Central memory CD8-positive, alpha-beta T cell (primary cell): ENCODE measurements around the gene DAO.

Source experiments
- ATAC-seq: fragments of 150-1000 bp; cut with Tn5 transposase; replicated peaks from 2 replicates; pipeline ENCODE4 v1.10.0; 2022; ENCODE audit warnings: mild to moderate bottlenecking, moderate FRiP score, moderate number of reproducible peaks; ENCODE audit not compliant: poor library complexity, severe bottlenecking; ENCODE audit errors: extremely low read depth
- DNase-seq, 2 donors: peaks; one replicate each; pipeline ENCODE4 v3.0.0; 2021; ENCODE audit warnings: low spot score in 2 of 2
- H3K27ac Mint-ChIP-seq: one replicate; pipeline ENCODE4 v1.8.0; 2022; ENCODE audit warnings: low read depth, mild to moderate bottlenecking, moderate library complexity, mixed read lengths
- H3K27me3 Mint-ChIP-seq: one replicate; pipeline ENCODE4 v1.8.0; 2022; ENCODE audit warnings: mixed read lengths
- H3K36me3 Mint-ChIP-seq: one replicate; pipeline ENCODE4 v1.8.0; 2022; ENCODE audit warnings: mild to moderate bottlenecking, moderate library complexity, mixed read lengths; ENCODE audit not compliant: insufficient read depth
- H3K4me1 Mint-ChIP-seq: one replicate; pipeline ENCODE4 v1.8.0; 2022; ENCODE audit warnings: mixed read lengths
- H3K4me3 Mint-ChIP-seq: one replicate; pipeline ENCODE4 v1.8.0; 2022; ENCODE audit warnings: mild to moderate bottlenecking, moderate library complexity, mixed read lengths
- H3K9me3 Mint-ChIP-seq: one replicate; pipeline ENCODE4 v1.8.0; 2022; ENCODE audit warnings: mixed read lengths

Gene DAO

GRCh38 chr12:108879615-108880254 is at the start of gene DAO:
Gene DAO (plus strand): TSS chr12:108880092. CDS start chr12:108885007, 4,915 bp downstream.
- no peak within 1 kb of the TSS for H3K27ac Mint-ChIP-seq
- H3K4me3 Mint-ChIP-seq = no peak within 1 kb of the TSS
- DNase-seq (no peak), ATAC-seq (no peak)
- H3K27me3 Mint-ChIP-seq = no peaks in the 10 kb centered on the region
- H3K36me3 Mint-ChIP-seq = no peaks in the 10 kb centered on the region
- H3K9me3 Mint-ChIP-seq = no peaks in the 10 kb centered on the region
- no peaks in the 10 kb centered on the region for H3K4me1 Mint-ChIP-seq

GRCh38 chr12:108831309-108831991 is 48.4 kb upstream of the DAO start:
- H3K36me3 Mint-ChIP-seq = peaks cover 8% of the 10 kb centered on the region
- DNase-seq = no peak
- H3K4me3 Mint-ChIP-seq = peak overlapping the region; percentile 18
- H3K27me3 Mint-ChIP-seq = no peaks in the 10 kb centered on the region
- peak overlapping the region; percentile 91 for H3K27ac Mint-ChIP-seq
- peak; percentile 80 for ATAC-seq
- H3K4me1 Mint-ChIP-seq = peaks cover 53% of the 10 kb centered on the region
- H3K9me3 Mint-ChIP-seq = no peaks in the 10 kb centered on the region

- Mint-ChIP-seq H3K4me3 (peak overlapping the region; percentile 23), H3K36me3 (peaks cover 8% of the 10 kb centered on the region), H3K27me3 (no peaks in the 10 kb centered on the region), H3K27ac (peak overlapping the region; percentile 91), H3K9me3 (no peaks in the 10 kb centered on the region), H3K4me1 (peaks cover 53% of the 10 kb centered on the region)
- DNase-seq = no peak
- ATAC-seq = no peak
These were observed 47.7 kb upstream of the DAO start for GRCh38 chr12:108832208-108832607.

GRCh38 chr12:108832730-108833354 is 47.0 kb upstream of the DAO start:
- Mint-ChIP-seq H3K9me3 (no peaks in the 10 kb centered on the region), H3K36me3 (peaks cover 8% of the 10 kb centered on the region), H3K27ac (peak overlapping the region; percentile 91), H3K4me3 (no peak overlapping the region), H3K4me1 (peaks cover 58% of the 10 kb centered on the region), H3K27me3 (no peaks in the 10 kb centered on the region)
- ATAC-seq (no peak), DNase-seq (no peak)

- no peaks in the 10 kb centered on the region for H3K27me3 Mint-ChIP-seq
- ATAC-seq (no peak), DNase-seq (no peak)
- peaks cover 8% of the 10 kb centered on the region for H3K36me3 Mint-ChIP-seq
- peaks cover 60% of the 10 kb centered on the region for H3K4me1 Mint-ChIP-seq
- no peaks in the 10 kb centered on the region for H3K9me3 Mint-ChIP-seq
- H3K4me3 Mint-ChIP-seq = no peak overlapping the region
- H3K27ac Mint-ChIP-seq = peak overlapping the region; percentile 63
These were observed 46.5 kb upstream of the DAO start for GRCh38 chr12:108833355-108833733.

- DNase-seq (no peak), ATAC-seq (no peak)
- Mint-ChIP-seq H3K27me3 (no peaks in the 10 kb centered on the region), H3K9me3 (no peaks in the 10 kb centered on the region), H3K4me1 (peaks cover 62% of the 10 kb centered on the region), H3K36me3 (peaks cover 8% of the 10 kb centered on the region), H3K4me3 (no peak overlapping the region), H3K27ac (peak overlapping the region; percentile 63)
These were observed 46.0 kb upstream of the DAO start for GRCh38 chr12:108833757-108834472.

GRCh38 chr12:108835860-108836634 is 43.8 kb upstream of the DAO start:
- Mint-ChIP-seq H3K9me3 (no peaks in the 10 kb centered on the region), H3K27ac (peak overlapping the region; percentile 99)

GRCh38 chr12:108837239-108837638 is 42.7 kb upstream of the DAO start:
- no peak for DNase-seq
- ATAC-seq = no peak
- H3K27ac Mint-ChIP-seq = peak overlapping the region; percentile 99
- H3K27me3 Mint-ChIP-seq = no peaks in the 10 kb centered on the region
- no peaks in the 10 kb centered on the region for H3K9me3 Mint-ChIP-seq
- no peak overlapping the region for H3K4me3 Mint-ChIP-seq
- H3K36me3 Mint-ChIP-seq = peaks cover 5% of the 10 kb centered on the region
- H3K4me1 Mint-ChIP-seq = peaks cover 62% of the 10 kb centered on the region

More at GRCh38 chr12:108835860-108836634, 43.8 kb upstream of the DAO start:
- no peaks in the 10 kb centered on the region for H3K27me3 Mint-ChIP-seq
- H3K4me1 Mint-ChIP-seq = peaks cover 68% of the 10 kb centered on the region
- ATAC-seq (no peak), DNase-seq (no peak)
- no peak overlapping the region for H3K4me3 Mint-ChIP-seq
- H3K36me3 Mint-ChIP-seq = peaks cover 5% of the 10 kb centered on the region

- no peak for DNase-seq
These were observed 42.2 kb upstream of the DAO start for GRCh38 chr12:108837680-108838079.

GRCh38 chr12:108838194-108839017 is 41.5 kb upstream of the DAO start:
- H3K27ac Mint-ChIP-seq = peak overlapping the region; percentile 99
- H3K4me1 Mint-ChIP-seq = peaks cover 51% of the 10 kb centered on the region
- ATAC-seq = peak; percentile 95

More at GRCh38 chr12:108837680-108838079, 42.2 kb upstream of the DAO start:
- H3K36me3 Mint-ChIP-seq = peaks cover 5% of the 10 kb centered on the region
- H3K4me1 Mint-ChIP-seq = peaks cover 58% of the 10 kb centered on the region
- H3K9me3 Mint-ChIP-seq = no peaks in the 10 kb centered on the region
- no peaks in the 10 kb centered on the region for H3K27me3 Mint-ChIP-seq
- no peak overlapping the region for H3K4me3 Mint-ChIP-seq
- ATAC-seq = no peak
- peak overlapping the region; percentile 99 for H3K27ac Mint-ChIP-seq

GRCh38 chr12:108839018-108839889 is 40.6 kb upstream of the DAO start:
- no peaks in the 10 kb centered on the region for H3K36me3 Mint-ChIP-seq
- DNase-seq (no peak), ATAC-seq (no peak)

More at GRCh38 chr12:108838194-108839017, 41.5 kb upstream of the DAO start:
- Mint-ChIP-seq H3K4me3 (peak overlapping the region; percentile 76), H3K27me3 (no peaks in the 10 kb centered on the region), H3K9me3 (no peaks in the 10 kb centered on the region), H3K36me3 (peaks cover 2% of the 10 kb centered on the region)
- peak; percentile 43 to 44 for DNase-seq

More at GRCh38 chr12:108839018-108839889, 40.6 kb upstream of the DAO start:
- Mint-ChIP-seq H3K27ac (peak overlapping the region; percentile 99), H3K27me3 (no peaks in the 10 kb centered on the region), H3K9me3 (no peaks in the 10 kb centered on the region), H3K4me1 (peaks cover 47% of the 10 kb centered on the region), H3K4me3 (peak overlapping the region; percentile 76)
